OCI-M2 (cell line): ENCODE results near the gene PIGR.

Experiments
- DNase-seq: peaks from one replicate; lab custom pipeline; 2025; ENCODE audit not compliant: unreplicated experiment; lab: John Stamatoyannopoulos, UW

PIGR gene

GRCh38 chr1:206946261-206946660, at the start of gene PIGR:
Gene PIGR (minus strand): TSS chr1:206946466. CDS start chr1:206940531, 5,935 bp downstream.
- DNase-seq, result no peak

GRCh38 chr1:206992790-206993189, 46.5 kb upstream of the PIGR start:
- DNase-seq, result no peak

DNA sequence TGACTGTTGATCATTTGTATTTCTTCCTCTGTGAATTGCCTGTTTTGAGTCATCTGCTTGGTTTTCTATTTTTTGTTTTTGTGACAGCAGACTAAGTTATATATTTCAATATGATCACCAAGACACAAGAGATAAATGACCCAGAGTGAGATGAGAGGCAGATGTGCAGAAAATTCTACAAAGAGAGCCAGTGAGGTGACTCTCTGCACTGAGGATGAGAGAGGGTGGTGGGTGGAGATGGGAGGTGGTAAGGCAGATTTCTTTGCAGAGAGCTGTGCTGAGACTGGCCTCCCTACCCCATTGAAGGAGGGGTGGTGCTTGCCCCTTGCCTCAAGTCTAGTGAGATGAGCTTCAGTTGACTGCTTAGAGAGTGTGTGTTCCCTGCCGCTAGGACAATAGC, 41.6 kb upstream of the PIGR start:
- DNase-seq, result no peak

GRCh38 chr1:206986885-206987284, 40.6 kb upstream of the PIGR start:
- no peak for DNase-seq

GRCh38 chr1:206986402-206986801, 40.1 kb upstream of the PIGR start:
- no peak for DNase-seq

DNA sequence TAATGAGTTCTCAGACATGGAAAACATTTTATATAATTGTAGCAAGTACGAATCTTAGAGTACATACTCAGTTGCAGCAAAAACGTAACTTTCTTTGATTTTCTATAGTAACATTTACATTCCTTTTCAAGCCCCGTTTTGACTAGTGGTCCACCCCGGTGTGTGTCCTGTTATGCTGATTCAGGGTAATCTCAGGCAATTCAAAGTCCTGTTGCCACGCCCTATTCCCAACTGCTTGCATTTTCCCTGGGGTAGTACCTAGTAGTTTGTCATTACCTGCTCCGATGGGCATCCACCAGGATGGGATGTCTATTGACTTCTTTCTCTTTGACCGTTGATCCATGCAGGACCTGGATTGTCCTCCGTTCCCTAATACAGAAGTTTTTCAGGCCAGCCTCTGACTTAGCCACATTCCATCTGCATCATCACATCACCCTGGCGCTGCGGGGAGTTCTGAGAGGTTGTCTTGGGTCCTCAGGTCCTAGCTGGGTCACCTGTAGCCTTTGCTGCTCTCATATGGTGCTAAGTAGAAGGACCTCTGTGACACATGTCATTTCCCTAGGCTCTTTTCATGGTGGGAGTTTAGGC, 39.0 kb upstream of the PIGR start:
- no peak for DNase-seq

DNA sequence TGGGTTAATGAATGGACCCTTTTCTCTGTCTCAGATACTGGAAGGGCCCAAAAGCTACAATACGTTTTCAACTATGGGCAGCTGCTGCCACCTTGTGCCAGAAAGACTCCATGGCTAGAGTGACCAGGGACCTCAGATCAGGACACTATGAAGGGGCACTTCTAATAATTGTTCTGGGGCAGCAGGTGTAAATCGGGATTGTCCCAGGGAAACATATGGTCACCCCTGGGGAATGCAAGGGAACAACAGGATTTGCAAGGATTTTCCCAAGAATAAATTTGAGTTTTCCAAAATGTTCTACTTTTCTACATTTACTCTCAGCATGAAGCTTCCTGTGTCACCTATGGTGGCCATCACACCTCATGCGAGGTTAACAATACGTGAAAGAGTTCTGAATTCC, 36.0 kb upstream of the PIGR start:
- DNase-seq, result no peak

DNA sequence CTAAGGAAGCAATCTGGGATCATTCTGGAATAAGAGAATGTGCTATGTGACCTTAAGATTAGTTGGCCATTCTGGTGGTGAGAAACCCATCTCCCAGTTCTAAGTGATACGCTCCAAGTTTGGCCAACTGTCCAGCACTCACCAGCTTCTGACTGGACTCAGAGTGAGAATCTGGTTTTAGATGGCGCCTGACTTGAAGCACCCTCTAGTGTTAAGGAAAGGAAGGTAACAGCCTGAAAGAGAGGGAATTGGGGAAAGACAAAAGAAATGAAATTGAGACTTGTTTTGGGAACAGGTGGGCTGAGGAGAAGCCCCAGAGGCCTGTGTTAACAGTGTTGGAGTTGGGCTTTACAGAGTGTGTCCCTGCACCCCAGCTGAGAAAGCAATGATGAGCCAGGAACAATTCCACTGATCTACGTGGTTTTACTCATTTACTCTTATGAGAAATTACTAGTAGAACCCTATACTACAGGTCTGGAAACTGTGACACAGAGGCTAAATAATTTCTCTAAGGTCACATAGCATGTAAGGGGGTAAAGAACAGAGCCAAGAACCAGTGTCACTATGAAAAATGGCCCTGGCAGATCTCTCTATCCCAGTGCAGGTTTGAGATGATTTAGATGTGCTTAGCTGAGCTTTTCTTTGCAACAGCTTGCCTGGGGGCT, 33.2 kb upstream of the PIGR start:
- no peak for DNase-seq

DNA sequence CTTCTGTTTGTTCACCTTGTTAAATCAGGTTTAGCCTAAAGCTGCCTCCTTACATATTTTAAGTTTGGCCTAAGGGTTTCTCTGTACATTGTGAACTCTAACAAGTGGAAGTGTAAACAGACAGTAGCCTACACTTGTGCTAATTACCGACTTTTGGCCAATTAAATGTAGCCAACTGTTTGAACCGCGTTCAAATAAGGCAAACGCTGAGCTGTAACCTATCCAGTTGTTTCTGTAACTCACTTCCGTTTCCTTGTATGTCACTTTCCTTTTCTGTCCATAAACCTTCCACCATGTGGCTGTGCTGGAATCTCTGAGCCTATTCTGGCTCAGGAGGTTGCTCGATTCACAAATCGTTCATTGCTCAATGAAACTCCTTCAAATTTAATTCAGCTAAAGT, 32.0 kb upstream of the PIGR start:
- DNase-seq, result no peak

- no peak for DNase-seq
Observed at GRCh38 chr1:206975306-206975705, 29.0 kb upstream of the PIGR start.

- DNase-seq, result no peak
Observed at GRCh38 chr1:206974140-206974539, 27.9 kb upstream of the PIGR start.

- no peak for DNase-seq
Observed at GRCh38 chr1:206972728-206973127, 26.5 kb upstream of the PIGR start.

GRCh38 chr1:206971029-206971655, 24.9 kb upstream of the PIGR start:
- no peak for DNase-seq

GRCh38 chr1:206970446-206970845, 24.2 kb upstream of the PIGR start, which contains the start of gene FCAMR:
Gene FCAMR (minus strand): TSS chr1:206970460. CDS start chr1:206970125, 335 bp downstream.
- DNase-seq, result no peak

DNA sequence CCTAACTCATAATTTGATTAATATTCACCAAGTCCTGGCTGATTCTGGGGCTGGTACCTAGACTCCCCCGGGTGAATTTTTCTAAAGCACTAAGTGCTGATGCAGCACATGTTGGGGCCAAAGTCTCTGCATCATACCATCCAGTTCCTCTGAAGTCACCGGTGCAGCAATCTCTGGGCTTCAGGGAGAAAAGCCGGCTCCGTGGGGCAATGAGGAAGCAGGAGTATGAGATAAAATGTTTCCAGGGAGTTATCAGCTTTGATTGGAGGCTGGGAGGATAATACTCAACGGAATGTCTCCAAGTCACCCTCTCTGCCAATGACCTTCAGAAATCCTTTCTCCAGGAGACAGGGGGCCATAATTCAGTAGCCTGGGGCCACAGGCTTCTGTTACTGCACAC, 22.8 kb upstream of the PIGR start:
- DNase-seq, result no peak

DNA sequence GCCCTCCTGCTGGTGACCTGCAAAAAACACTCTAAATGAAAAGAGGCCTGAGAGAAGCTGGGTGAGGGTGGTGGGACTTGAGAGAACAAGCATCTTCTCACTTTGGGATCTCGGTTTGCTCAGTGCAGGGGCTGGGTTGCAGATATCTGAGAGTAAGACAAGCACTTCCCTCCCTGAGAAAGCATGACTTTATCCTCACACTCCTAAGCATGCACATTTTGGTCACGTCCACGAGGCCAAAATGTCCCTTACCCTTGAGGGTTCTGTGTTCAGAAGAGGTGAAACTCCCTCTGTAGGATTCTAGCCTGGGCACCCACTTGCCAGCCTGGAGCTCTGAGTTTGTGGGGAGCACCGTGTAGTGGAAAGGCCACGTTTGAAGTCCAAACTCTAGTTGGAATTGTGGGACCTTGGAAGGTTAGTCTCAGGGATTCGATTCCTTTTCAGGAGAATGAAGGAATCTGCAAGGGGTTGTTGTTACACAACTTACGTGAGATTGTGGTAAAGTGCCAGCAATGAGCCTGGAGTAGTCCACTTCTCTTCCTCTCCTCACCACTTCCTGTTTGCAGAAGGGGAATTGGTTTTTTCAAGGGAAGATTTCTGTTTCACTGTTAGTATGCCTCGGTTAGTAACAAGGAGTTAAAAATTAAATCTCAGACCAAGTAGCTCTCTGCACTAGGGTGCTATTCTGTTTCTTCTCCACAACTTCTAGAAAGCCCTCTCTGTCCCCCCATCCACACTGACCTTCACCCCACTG, 21.0 kb upstream of the PIGR start:
- DNase-seq, result no peak

DNA sequence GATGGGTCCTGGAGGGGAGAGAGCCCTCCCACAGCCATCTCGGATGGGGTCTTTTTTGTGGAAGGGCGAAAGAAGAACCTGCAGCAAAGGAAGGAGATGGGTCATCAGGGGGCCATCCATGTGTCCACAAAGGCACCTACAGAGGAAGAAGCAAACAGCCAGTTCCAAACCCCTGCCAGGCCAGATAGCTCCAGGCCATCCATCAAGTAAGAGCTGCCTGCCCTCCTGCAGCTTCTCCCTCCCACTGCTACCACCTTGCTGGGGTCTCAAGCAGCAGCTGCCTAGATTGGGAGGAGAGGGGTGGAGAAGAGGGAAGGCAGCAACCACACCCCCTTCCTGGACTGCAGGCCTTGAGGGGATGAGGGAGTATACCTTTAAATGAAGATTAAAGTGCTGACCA, 19.5 kb upstream of the PIGR start:
- DNase-seq, result no peak

DNA sequence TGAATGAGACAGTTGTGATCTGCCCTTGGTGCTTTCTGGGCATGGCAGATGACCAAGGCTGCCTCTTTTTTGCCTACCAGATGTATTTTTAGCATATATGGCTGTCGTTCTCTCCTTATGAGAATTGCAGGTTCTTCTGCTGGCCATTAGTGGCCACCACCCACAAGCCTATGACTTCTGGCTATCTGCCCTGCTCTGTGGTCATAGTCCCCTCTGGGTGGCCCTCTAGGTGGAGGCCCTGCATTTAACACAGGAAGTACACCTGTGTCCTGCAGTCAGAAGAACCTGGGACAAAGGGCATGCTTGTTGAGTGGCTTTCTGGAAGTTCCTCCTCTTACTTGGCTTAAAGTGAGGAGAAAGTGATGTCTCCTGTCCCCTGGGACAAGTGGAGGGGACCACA, 17.5 kb upstream of the PIGR start:
- DNase-seq, result no peak

GRCh38 chr1:206963119-206963712, 16.9 kb upstream of the PIGR start:
- DNase-seq, result no peak

GRCh38 chr1:206962272-206962671, 16.0 kb upstream of the PIGR start:
- DNase-seq, result no peak

DNA sequence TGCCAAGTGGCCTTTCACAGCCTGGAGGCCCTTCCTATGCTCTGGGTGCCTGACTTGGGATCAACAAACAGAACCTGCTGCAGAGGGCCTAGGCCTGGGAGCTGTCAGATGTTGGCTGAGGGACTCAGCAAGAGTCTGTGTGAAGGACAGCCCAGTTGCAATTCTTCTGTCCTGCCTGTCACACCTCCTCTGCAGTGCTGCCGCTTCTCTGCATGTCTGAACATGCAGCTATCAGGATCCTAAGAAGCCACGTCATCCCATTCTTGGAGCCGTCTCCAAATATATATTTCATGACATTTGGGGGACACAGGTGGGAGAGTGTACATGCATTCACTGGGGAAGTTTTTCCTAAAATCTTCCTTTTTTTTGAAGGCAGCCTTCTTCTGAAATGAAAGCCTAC, 15.4 kb upstream of the PIGR start:
- no peak for DNase-seq
